ENCODE measurements around the gene ADCK2.
A peak's percentile ranks its signal among the peaks of the same experiment; 100 is the strongest.
"Not testable (repeated sequence)": the region's sequence is repeated elsewhere in the genome, so short reads cannot be mapped to it uniquely, and the experiment has no call there.

The ADCK2 gene

GRCh38 chr7:140702774-140703173 lies 30.0 kb downstream of the ADCK2 start:
- TF ChIP-seq POLR2A (IDR thresholded peaks at IDR 0.05; ENCODE audit: extremely low read depth, insufficient read length), result no peak
- TF ChIP-seq MYC (IDR thresholded peaks at IDR 0.05; ENCODE audit: low read depth, low read length), result no peak
- no peak for TF ChIP-seq CTCF (IDR thresholded peaks at IDR 0.05; ENCODE audit: low read depth, low read length)
- no peak for TF ChIP-seq MAX (IDR thresholded peaks at IDR 0.05; ENCODE audit: low read depth, low read length)
- no peak overlapping the region for H3K4me3 ChIP-seq (ENCODE audit: low read depth, low read length)
- no peak for DNase-seq (ENCODE audit: low read depth)

- TF ChIP-seq CTCF (IDR thresholded peaks at IDR 0.05; ENCODE audit: low read depth, low read length) (no peak), POLR2A (IDR thresholded peaks at IDR 0.05; ENCODE audit: extremely low read depth, insufficient read length) (no peak), MYC (IDR thresholded peaks at IDR 0.05; ENCODE audit: low read depth, low read length) (no peak), MAX (IDR thresholded peaks at IDR 0.05; ENCODE audit: low read depth, low read length) (no peak)
- DNase-seq (ENCODE audit: low read depth), result no peak
- H3K4me3 ChIP-seq (ENCODE audit: low read depth, low read length), result no peak overlapping the region
Measured at GRCh38 chr7:140704205-140704604, 31.5 kb downstream of the ADCK2 start.

GRCh38 chr7:140707132-140707531 lies 34.4 kb downstream of the ADCK2 start:
- no peak overlapping the region for H3K4me3 ChIP-seq (ENCODE audit: low read depth, low read length)
- TF ChIP-seq POLR2A (IDR thresholded peaks at IDR 0.05; ENCODE audit: extremely low read depth, insufficient read length) (no peak), MYC (IDR thresholded peaks at IDR 0.05; ENCODE audit: low read depth, low read length) (no peak), CTCF (IDR thresholded peaks at IDR 0.05; ENCODE audit: low read depth, low read length) (no peak), MAX (IDR thresholded peaks at IDR 0.05; ENCODE audit: low read depth, low read length) (no peak)

GRCh38 chr7:140708764-140709163 lies 36.0 kb downstream of the ADCK2 start:
- not testable (repeated sequence) for H3K4me3 ChIP-seq (ENCODE audit: low read depth, low read length); DNase-seq (ENCODE audit: low read depth)

More at GRCh38 chr7:140707132-140707531, 34.4 kb downstream of the ADCK2 start:
- no peak for DNase-seq (ENCODE audit: low read depth)

- not testable (repeated sequence) for H3K4me3 ChIP-seq (ENCODE audit: low read depth, low read length); DNase-seq (ENCODE audit: low read depth)
Measured at GRCh38 chr7:140712392-140712791, 39.6 kb downstream of the ADCK2 start.

GRCh38 chr7:140714331-140715040 lies 41.7 kb downstream of the ADCK2 start:
- no peak overlapping the region for H3K4me3 ChIP-seq (ENCODE audit: low read depth, low read length)
- no peak for TF ChIP-seq MAX (IDR thresholded peaks at IDR 0.05; ENCODE audit: low read depth, low read length)
- TF ChIP-seq CTCF (IDR thresholded peaks at IDR 0.05; ENCODE audit: low read depth, low read length), result no peak
- TF ChIP-seq POLR2A (IDR thresholded peaks at IDR 0.05; ENCODE audit: extremely low read depth, insufficient read length), result no peak
- no peak for TF ChIP-seq MYC (IDR thresholded peaks at IDR 0.05; ENCODE audit: low read depth, low read length)
- DNase-seq (ENCODE audit: low read depth), result no peak

- no peak overlapping the region for H3K4me3 ChIP-seq (ENCODE audit: low read depth, low read length)
- TF ChIP-seq CTCF (IDR thresholded peaks at IDR 0.05; ENCODE audit: low read depth, low read length) (no peak), MYC (IDR thresholded peaks at IDR 0.05; ENCODE audit: low read depth, low read length) (no peak), MAX (IDR thresholded peaks at IDR 0.05; ENCODE audit: low read depth, low read length) (no peak), POLR2A (IDR thresholded peaks at IDR 0.05; ENCODE audit: extremely low read depth, insufficient read length) (no peak)
- DNase-seq (ENCODE audit: low read depth), result peak; percentile 74
Measured at GRCh38 chr7:140719721-140720120, 47.0 kb downstream of the ADCK2 start.

Data from NB4 (cell line).